Panc1 (cell line): ENCODE results near the gene LRRC59.

Experiments used
- CTCF ChIP-seq: fragments of 450-650 bp; IDR thresholded peaks from 2 replicates; pipeline ENCODE4 v1.5.1; 2017; ENCODE audit warnings: mild to moderate bottlenecking
- SIN3A ChIP-seq: IDR thresholded peaks from 2 replicates; pipeline ENCODE4 v1.6.1; 2012; ENCODE audit warnings: low read depth, mild to moderate bottlenecking, low read length, moderate library complexity, borderline replicate concordance; ENCODE audit not compliant: insufficient read depth

GRCh38 chr17:50337956-50338355 lies 59.4 kb downstream of the LRRC59 start:
- TF ChIP-seq CTCF, result no peak
- no peak for TF ChIP-seq SIN3A
